HL-60 (cell line): Measurements from ENCODE around the gene PON3.

Experiments
- DNase-seq, 2 experiments: peaks; one replicate each; pipeline ENCODE4 v3.0.0-alpha.2; 2010 to 2020; ENCODE audit warnings: low read depth in 1 of 2, low spot score in 1 of 2
- H3K27ac ChIP-seq: fragments of 250-450 bp; sonication (Bioruptor Pico); replicated peaks from 2 replicates; pipeline ENCODE4 v1.5.1; 2020; ENCODE audit warnings: mild to moderate bottlenecking, moderate library complexity
- H3K27me3 ChIP-seq: fragments of 250-450 bp; sonication (Bioruptor Pico); 2 replicates; pipeline ENCODE4 v1.5.1; 2021; ENCODE audit warnings: mild to moderate bottlenecking, moderate library complexity; ENCODE audit not compliant: insufficient read depth, poor library complexity, severe bottlenecking
- H3K4me3 ChIP-seq: replicated peaks from 2 replicates; pipeline ENCODE4 v1.5.1; 2011; ENCODE audit warnings: mild to moderate bottlenecking, control low read depth, low read length; ENCODE audit not compliant: insufficient read depth
- GABPA ChIP-seq: IDR thresholded peaks from 2 replicates; pipeline ENCODE4 v1.6.1; 2012; ENCODE audit warnings: low read depth
- POLR2AphosphoS5 ChIP-seq: IDR thresholded peaks from 2 replicates; pipeline ENCODE4 v1.6.1; 2012; ENCODE audit warnings: low read depth
- SPI1 ChIP-seq: IDR thresholded peaks from 2 replicates; pipeline ENCODE4 v1.6.1; 2012; ENCODE audit warnings: low read depth, mild to moderate bottlenecking, borderline replicate concordance
- TF ChIP-seq, protein P1 (sequence below): IDR thresholded peaks from 2 replicates; pipeline ENCODE4 v1.6.1; 2012; ENCODE audit warnings: low read depth; ENCODE audit not compliant: insufficient replicate concordance
- TF ChIP-seq, protein P2 (sequence below): IDR thresholded peaks from one replicate; pipeline ENCODE4 v1.5.1; 2011; ENCODE audit warnings: low read length, control low read depth, inconsistent platforms; ENCODE audit not compliant: insufficient read depth

The PON3 gene

DNA sequence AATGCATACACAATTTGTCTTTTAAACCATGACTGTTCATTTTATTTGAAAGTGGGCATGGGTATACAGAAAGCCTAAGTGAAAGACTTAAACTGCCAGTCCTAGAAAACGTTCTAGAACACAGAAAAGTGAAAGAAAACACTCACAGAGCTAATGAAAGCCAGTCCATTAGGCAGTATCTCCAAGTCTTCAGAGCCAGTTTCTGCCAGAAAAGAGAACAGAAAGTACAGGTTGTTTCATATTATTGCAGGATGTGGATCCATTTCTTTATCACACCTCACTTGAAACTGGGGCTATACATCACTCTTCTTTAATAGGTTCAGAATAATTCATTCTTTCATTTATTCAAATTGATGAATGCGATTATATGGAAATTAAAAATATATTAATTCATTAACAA lies 79.6 kb downstream of the PON3 start:
- no peak for DNase-seq
- no peaks in the 10 kb centered on the region for H3K27me3 ChIP-seq
- TF ChIP-seq GABPA (no peak), POLR2AphosphoS5 (no peak), SPI1 (no peak)
- TF ChIP-seq, protein P1, sequence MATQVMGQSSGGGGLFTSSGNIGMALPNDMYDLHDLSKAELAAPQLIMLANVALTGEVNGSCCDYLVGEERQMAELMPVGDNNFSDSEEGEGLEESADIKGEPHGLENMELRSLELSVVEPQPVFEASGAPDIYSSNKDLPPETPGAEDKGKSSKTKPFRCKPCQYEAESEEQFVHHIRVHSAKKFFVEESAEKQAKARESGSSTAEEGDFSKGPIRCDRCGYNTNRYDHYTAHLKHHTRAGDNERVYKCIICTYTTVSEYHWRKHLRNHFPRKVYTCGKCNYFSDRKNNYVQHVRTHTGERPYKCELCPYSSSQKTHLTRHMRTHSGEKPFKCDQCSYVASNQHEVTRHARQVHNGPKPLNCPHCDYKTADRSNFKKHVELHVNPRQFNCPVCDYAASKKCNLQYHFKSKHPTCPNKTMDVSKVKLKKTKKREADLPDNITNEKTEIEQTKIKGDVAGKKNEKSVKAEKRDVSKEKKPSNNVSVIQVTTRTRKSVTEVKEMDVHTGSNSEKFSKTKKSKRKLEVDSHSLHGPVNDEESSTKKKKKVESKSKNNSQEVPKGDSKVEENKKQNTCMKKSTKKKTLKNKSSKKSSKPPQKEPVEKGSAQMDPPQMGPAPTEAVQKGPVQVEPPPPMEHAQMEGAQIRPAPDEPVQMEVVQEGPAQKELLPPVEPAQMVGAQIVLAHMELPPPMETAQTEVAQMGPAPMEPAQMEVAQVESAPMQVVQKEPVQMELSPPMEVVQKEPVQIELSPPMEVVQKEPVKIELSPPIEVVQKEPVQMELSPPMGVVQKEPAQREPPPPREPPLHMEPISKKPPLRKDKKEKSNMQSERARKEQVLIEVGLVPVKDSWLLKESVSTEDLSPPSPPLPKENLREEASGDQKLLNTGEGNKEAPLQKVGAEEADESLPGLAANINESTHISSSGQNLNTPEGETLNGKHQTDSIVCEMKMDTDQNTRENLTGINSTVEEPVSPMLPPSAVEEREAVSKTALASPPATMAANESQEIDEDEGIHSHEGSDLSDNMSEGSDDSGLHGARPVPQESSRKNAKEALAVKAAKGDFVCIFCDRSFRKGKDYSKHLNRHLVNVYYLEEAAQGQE = no peak
- TF ChIP-seq, protein P2, sequence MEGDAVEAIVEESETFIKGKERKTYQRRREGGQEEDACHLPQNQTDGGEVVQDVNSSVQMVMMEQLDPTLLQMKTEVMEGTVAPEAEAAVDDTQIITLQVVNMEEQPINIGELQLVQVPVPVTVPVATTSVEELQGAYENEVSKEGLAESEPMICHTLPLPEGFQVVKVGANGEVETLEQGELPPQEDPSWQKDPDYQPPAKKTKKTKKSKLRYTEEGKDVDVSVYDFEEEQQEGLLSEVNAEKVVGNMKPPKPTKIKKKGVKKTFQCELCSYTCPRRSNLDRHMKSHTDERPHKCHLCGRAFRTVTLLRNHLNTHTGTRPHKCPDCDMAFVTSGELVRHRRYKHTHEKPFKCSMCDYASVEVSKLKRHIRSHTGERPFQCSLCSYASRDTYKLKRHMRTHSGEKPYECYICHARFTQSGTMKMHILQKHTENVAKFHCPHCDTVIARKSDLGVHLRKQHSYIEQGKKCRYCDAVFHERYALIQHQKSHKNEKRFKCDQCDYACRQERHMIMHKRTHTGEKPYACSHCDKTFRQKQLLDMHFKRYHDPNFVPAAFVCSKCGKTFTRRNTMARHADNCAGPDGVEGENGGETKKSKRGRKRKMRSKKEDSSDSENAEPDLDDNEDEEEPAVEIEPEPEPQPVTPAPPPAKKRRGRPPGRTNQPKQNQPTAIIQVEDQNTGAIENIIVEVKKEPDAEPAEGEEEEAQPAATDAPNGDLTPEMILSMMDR = no peak
- H3K27ac ChIP-seq = no peak overlapping the region
- no peak overlapping the region for H3K4me3 ChIP-seq

DNA sequence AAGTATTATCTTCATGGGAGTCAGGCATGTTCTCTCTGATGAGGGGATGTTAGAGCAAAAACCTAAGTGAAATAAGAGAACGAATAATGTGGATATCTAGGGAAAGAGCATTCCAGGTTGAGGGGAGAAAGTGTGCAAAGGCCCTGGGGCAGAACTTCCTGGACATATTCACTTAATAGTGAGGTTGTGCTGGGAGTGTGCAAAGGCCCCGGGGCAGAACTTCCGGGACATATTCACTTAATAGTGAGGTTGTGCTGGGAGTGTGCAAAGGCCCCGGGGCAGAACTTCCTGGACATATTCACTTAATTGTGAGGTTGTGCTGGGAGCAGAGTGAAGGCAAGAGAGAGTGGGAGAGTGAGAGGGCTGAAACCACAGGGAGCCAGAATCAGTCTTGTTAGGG lies 83.6 kb downstream of the PON3 start:
- Histone ChIP-seq H3K27ac (no peak overlapping the region), H3K4me3 (no peak overlapping the region), H3K27me3 (no peaks in the 10 kb centered on the region)
- TF ChIP-seq SPI1 (no peak), POLR2AphosphoS5 (no peak), GABPA (no peak)
- TF ChIP-seq, protein P1 = no peak
- TF ChIP-seq, protein P2 = no peak
- DNase-seq = no peak

DNA sequence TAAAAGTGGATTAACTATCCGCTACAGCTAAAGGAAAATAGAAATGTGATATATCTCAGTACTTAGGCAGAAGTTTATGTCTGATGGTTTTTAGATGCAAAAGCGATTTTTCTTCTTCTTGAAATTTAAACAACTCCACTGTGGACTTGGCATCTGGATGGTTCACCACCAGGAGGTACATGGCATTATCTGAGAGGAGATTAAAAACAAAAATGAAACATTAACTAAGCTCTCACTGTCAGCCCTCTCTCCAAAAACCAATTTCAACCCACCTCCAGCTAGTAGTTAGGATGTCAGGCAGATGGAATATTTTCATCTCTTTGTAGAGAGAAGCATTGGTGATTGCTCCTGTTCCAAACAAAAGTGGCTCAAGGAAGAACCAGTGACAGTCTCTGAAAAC lies 84.8 kb downstream of the PON3 start:
- DNase-seq = no peak
- Histone ChIP-seq H3K27ac (no peak overlapping the region), H3K27me3 (no peaks in the 10 kb centered on the region), H3K4me3 (no peak overlapping the region)
- TF ChIP-seq SPI1 (no peak), POLR2AphosphoS5 (no peak), GABPA (no peak)
- TF ChIP-seq, protein P1 = no peak
- TF ChIP-seq, protein P2 = no peak
